HepG2 (cell line): ENCODE results near the gene MTIF2. TPM values are rescaled to one million over a fixed set of nuclear protein-coding genes. Genes with fewer than 3 reads are reported as not detected.

Experiments used
- DNMT3B ChIP-seq: conservative IDR thresholded peaks from 2 replicates; pipeline ENCODE4 v1.6.1; 2016; ENCODE audit warnings: missing biosample characterization, control low read depth
- FIP1L1 ChIP-seq: fragments of 200-400 bp; formaldehyde crosslinking; IDR thresholded peaks from 2 replicates; pipeline ENCODE4 v1.6.1; 2018; ENCODE audit warnings: low read depth, mild to moderate bottlenecking, low read length, moderate library complexity, borderline replicate concordance; ENCODE audit not compliant: insufficient read depth
- HOXA3 ChIP-seq: sonication (generic); formaldehyde crosslinking; IDR thresholded peaks from 2 replicates; pipeline ENCODE4 v1.5.0; 2020; ENCODE audit warnings: missing genetic modification reagents
- JDP2 ChIP-seq: sonication (generic); formaldehyde crosslinking; IDR thresholded peaks from 2 replicates; pipeline ENCODE4 v1.8.1; 2022; ENCODE audit warnings: missing genetic modification reagents, borderline replicate concordance
- LRRFIP1 ChIP-seq: sonication (generic); formaldehyde crosslinking; conservative IDR thresholded peaks from 2 replicates; pipeline ENCODE4 v1.4.0; 2020; ENCODE audit warnings: missing genetic modification reagents
- MED8 ChIP-seq: sonication (generic); formaldehyde crosslinking; IDR thresholded peaks from 2 replicates; pipeline ENCODE4 v1.8.1; 2023; ENCODE audit warnings: mild to moderate bottlenecking, missing genetic modification reagents; ENCODE audit not compliant: insufficient replicate concordance
- NCOA2 ChIP-seq: sonication (generic); formaldehyde crosslinking; IDR thresholded peaks from 2 replicates; pipeline ENCODE4 v1.8.0; 2022; ENCODE audit warnings: inconsistent platforms
- NR2C2 ChIP-seq: sonication (generic); formaldehyde crosslinking; IDR thresholded peaks from 2 replicates; pipeline ENCODE4 v1.4.0; 2020; ENCODE audit warnings: missing genetic modification reagents, mild to moderate bottlenecking, moderate library complexity, borderline replicate concordance
- POLR2A ChIP-seq, 2 experiments: IDR thresholded peaks; 2 replicates each; pipeline ENCODE4 v1.6.1; 2011; ENCODE audit warnings: low read depth in 2 of 2, low read length in 2 of 2, mild to moderate bottlenecking in 1 of 2, moderate library complexity in 1 of 2; ENCODE audit not compliant: insufficient read depth in 1 of 2
- PRMT3 ChIP-seq: sonication (generic); formaldehyde crosslinking; IDR thresholded peaks from 2 replicates; pipeline ENCODE4 v1.8.1; 2022; ENCODE audit warnings: low read depth, mild to moderate bottlenecking, moderate library complexity, missing genetic modification reagents, borderline replicate concordance
- TARDBP ChIP-seq: sonication (generic); formaldehyde crosslinking; IDR thresholded peaks from 2 replicates; pipeline ENCODE4 v1.8.0; 2022; ENCODE audit warnings: mild to moderate bottlenecking, missing genetic modification reagents
- TBX2 ChIP-seq: sonication (generic); formaldehyde crosslinking; IDR thresholded peaks from 2 replicates; pipeline ENCODE4 v1.5.0; 2020; ENCODE audit warnings: missing genetic modification reagents, mild to moderate bottlenecking, borderline replicate concordance
- WIZ ChIP-seq: sonication (generic); formaldehyde crosslinking; IDR thresholded peaks from 2 replicates; pipeline ENCODE4 v1.5.1; 2020; ENCODE audit warnings: mild to moderate bottlenecking, missing genetic modification reagents
- ZBTB40 ChIP-seq, 2 experiments: fragments of 450-650 bp in 1 of 2; sonication (generic) in 1 of 2; formaldehyde crosslinking in 1 of 2; IDR thresholded peaks; 2 replicates each; pipeline versions ENCODE4 v1.6.1 to v1.8.0; 2016 to 2022; ENCODE audit warnings: antibody characterized with exemption in 1 of 2, mild to moderate bottlenecking in 1 of 2, missing genetic modification reagents in 1 of 2
- ZNF253 ChIP-seq: sonication (generic); formaldehyde crosslinking; IDR thresholded peaks from 2 replicates; pipeline ENCODE4 v1.8.0; 2022; ENCODE audit warnings: mild to moderate bottlenecking, missing genetic modification reagents, borderline replicate concordance
- ZNF530 ChIP-seq: sonication (generic); formaldehyde crosslinking; IDR thresholded peaks from 2 replicates; pipeline ENCODE4 v1.5.0; 2020; ENCODE audit warnings: low read depth, mild to moderate bottlenecking, missing genetic modification reagents
- ZNF883 ChIP-seq: sonication (generic); formaldehyde crosslinking; IDR thresholded peaks from 2 replicates; pipeline ENCODE4 v1.5.1; 2020; ENCODE audit warnings: mild to moderate bottlenecking, missing genetic modification reagents; ENCODE audit errors: not compliant biosample characterization
- polyA plus RNA-seq, 8 experiments: library from polyadenylated mRNA; depleted of rRNA in 3 of 8; stranded (reverse) in 7 of 8; unstranded in 1 of 8; fragments of >200 nt; fragmentation: Illumina TruSeq in 4 of 8; extraction: Trizol in 4 of 8; gene quantifications; 2 replicates each; pipeline versions ENCODE4 v1.2.1 to v1.2.3, GENCODE V29; 2011 to 2016; ENCODE audit warnings: low read depth in 4 of 8, missing spikeins in 1 of 8, mixed read lengths in 1 of 8; ENCODE audit not compliant: insufficient read depth in 1 of 8
- total RNA-seq, 5 experiments: library from RNA; depleted of rRNA; stranded (reverse); fragments of >200 nt; fragmentation: Illumina TruSeq; extraction: Trizol; gene quantifications; 2 replicates each; pipeline ENCODE4 v1.2.3, GENCODE V29; 2016; ENCODE audit warnings: low read depth in 1 of 5

The MTIF2 gene
- total and polyA plus RNA-seq, 2 of the 13 experiments (the other 11 are each of a cell fraction or from before 2014, with no cell fraction given): 32.1 to 92.1 TPM

GRCh38 chr2:55282110-55282917 is 13.3 kb upstream of the MTIF2 start (continued):
- TF ChIP-seq ZBTB40 (IDR thresholded peaks at IDR 0.05) (no peak), ZBTB40 (CRISPR knock-in tag; IDR thresholded peaks at IDR 0.05) (peak; percentile 75), WIZ (peak; percentile 63), TBX2 (CRISPR knock-in tag) (peak; percentile 81; the same call in 1 of the 2 replicates), ZNF253 (CRISPR knock-in tag) (peak; percentile 90; the same call in 1 of the 2 replicates), MED8 (CRISPR knock-in tag) (peak; percentile 95), HOXA3 (CRISPR knock-in tag) (peak; percentile 95), TARDBP (CRISPR knock-in tag) (peak; percentile 69), ZNF883 (peak; percentile 97), DNMT3B (peak; percentile 73; the same call in 1 of the 2 replicates), NCOA2 (peak; percentile 74), ZNF530 (CRISPR knock-in tag) (no peak), PRMT3 (peak; percentile 99; the same call in 1 of the 2 replicates), NR2C2 (CRISPR knock-in tag) (peak; percentile 58), JDP2 (CRISPR knock-in tag) (no peak), POLR2A (IDR thresholded peaks at IDR 0.05; ENCODE audit: insufficient read depth in 1 of 2, low read depth in 2 of 2, low read length in 2 of 2) (peak; percentile 92), LRRFIP1 (CRISPR knock-in tag) (no peak), FIP1L1 (peak; percentile 66)
